ENCODE results near the gene NPAS2.

Gene NPAS2

DNA sequence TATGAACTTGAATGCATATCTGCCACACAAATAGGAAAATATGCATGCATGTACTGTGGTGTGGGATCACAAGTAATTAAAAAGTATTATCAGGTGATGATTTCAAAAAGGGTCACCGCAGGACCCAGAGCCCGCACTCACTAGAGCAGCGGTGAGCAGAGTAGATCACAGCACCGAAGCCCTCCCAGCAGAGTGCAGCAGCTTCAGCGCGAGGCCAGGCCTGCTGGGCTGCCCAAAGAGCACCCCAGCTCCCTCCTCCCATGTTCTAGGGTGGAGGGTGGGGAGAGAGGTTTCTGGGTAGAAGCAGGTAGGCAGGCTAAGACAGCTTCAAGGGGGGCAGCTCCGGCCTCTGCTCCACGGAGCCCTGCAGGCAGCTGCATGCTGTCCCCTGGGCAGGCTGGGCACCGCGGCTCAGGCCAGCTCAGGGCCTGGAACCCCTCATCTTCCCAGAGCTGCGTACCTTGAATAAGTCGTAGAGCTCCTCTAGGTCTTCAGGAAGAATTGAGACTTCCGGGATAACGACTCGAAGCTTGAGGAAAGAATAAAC is 207.1 kb downstream of the NPAS2 start:
- no peak for DNase-seq

DNA sequence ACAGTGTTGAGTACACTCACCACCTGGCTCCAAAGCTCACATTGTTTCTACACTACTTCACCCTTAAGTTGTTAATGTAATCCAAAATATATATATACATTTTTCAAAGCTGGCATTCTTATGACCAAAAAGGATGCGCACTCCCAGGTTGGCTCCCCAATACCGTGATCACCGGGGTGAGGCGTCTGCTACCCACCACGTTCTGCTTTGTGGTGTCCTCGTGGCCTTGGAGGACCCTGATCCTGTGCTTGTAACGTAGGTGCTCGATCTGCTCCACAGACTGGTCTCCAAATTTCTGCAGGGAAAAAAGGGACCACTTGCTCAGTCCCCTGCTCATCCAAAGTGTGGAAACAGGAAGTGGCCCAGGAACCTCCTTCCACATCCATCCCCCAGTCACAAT is 207.9 kb downstream of the NPAS2 start:
- DNase-seq: no peak

DNA sequence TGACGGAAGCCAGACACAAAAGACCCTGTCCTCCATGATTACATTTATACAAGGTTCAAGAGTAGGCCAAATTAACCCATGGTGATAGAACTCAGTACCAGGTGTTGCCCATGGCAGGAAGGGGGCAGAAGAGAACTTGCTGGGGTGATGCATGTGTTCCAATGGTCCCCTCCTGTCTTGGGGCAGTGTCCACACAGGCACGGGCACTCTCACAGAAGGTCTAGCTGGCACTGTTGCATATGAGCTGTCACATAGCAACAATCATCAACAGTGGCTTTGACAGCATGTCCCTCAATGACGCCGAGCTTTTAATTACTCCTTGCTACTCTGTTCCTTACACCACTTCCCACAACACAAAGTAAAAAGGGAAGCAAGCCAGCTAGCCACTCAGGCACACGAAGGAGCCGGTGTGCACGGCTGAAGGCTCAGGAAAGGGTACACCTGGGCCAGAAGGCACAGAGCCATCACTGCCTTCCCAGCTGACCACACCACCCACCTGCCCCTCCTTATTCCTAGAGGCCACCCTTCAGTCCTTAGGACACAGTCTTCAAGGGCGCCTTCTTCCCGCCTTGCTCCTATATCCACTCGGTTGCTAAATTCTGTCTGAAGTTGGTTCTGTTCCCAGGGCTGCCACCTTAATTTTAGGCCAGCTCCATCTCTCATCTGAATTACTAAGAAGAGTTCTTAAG is 211.1 kb downstream of the NPAS2 start:
- no peak for DNase-seq

DNA sequence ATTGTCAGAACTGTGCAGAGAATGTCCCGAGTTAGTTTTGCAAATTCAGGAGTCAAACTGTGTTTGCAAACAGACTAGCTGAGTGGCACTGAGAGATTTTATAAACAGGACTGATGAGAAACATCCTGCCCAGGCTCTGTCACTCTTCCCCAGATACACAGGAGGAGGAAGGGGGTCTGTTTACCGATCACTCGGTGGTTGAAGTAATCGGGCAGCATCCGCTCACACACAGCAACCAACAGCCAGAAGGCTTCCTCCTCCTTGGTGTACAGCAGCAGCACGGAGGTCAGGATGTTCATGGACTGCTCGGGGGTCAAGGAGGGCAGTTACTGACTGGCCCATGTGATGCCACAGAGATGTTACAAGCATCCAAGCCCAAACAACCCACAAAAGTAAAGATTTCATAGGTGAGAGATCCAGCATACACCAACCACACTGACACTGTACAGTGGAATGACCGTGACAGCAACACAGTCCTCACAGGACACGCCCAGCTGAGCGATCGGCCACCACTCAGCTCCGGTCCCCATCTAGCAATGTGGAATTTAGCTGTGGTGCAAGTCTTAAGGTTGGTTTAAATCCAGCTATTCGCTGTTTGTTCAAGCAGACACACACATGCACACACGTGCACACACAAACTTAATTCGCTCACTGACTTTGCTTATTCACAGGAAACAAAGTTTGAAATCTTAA is 212.3 kb downstream of the NPAS2 start:
- no peak for DNase-seq

DNA sequence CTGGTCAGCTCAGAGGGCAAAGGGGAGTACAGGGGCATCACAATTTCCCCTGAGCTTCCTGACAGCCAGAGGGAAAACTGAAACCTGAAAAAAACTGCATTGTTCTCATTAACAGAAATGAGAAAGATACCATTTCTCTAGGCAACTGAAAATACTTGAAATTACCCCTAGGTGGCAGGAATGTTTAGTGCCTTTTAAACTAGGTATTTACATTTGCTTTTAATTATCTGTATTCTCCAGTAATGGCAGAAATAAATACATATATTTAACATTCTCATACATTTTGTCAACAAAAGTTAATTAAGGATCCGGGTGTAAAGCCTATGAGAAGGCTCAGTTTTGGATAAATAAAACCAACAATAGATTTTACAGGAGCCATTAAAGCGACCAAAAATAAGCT is 216.6 kb downstream of the NPAS2 start:
- no peak for DNase-seq

DNA sequence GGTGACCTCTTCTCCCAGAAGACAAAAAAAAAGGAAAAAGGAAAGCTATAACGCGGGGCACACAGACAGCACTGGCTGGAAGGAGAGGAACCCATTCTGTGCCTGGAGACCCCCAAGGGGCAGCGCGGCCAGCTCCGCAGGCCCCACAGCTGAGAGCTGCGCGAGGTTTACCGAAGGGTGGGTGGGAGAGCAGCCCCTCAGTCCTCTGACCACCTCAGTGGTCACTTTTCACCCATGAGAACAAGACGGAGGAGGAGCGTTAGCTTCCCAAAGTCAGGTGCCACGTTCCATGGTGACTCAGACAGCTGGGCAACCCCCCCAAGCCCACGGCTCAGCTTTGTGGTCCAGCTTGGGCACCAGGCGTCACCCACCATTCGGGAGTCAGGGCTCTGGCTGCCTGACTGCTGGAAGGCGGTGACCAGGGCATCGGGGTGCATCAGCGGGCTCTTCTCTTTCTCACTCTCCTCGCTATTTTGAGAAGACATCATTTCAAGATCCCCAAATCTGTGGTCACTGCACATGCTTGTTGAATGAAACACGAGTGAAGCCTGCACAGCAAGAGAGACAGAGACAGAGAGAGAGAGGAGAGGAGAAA is 217.3 kb downstream of the NPAS2 start:
- no peak for DNase-seq

DNA sequence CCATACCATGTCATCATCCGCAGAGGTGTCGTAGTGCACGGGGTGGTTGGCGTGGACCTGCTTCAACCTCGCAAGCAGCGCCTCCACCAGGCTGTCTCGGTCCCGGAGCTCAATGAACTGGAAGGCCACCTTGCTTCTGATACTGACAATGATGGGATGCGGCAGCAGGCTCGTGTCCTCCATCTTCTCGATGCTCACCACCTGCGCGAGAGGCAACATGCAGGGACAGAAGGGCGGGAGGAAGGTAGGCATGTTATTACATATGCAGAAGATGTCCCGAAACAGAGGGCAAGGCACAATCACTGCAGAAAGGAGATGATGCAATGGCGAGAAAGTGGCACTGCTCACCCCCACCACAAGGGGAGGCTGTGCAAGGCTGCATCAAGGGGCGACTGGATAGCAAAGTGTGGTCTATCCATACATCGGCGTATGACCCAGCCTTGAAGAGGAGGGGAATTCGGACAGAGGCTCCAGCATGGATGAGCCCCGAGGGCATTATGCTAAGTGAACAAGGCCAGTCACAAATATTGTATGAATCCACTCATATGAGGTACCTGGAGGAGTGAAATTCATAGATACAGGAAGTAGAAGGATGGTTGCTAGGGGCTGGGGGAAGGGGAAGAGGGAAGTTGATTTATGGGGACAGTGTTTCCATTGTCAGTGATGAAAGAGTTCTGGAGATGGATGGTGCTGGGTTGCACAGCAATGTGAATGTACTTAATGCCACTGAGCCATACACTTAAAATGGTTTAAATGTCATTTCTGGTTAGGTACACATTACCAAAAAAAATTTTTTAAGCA is 218.7 kb downstream of the NPAS2 start:
- no peak for DNase-seq

DNA sequence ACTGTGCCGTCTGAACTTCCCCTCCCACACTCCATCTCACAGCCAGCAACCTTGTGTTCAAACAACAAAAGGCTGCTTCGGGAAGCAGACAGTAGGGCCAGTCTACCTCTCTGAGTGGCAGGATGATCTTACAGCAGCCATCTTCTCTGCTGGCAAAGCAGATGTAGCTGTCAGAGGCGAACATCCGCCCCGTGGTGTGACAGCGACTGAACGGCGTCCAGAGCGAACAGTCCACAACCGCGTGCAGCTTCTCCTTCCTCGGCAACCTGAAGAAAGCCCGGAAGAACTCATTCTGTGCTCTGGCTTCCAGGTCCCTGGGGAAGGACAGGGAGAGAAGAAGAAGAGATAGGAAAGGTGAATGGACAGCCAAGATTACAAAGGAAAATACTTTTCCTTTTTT is 220.1 kb downstream of the NPAS2 start:
- DNase-seq: no peak

DNA sequence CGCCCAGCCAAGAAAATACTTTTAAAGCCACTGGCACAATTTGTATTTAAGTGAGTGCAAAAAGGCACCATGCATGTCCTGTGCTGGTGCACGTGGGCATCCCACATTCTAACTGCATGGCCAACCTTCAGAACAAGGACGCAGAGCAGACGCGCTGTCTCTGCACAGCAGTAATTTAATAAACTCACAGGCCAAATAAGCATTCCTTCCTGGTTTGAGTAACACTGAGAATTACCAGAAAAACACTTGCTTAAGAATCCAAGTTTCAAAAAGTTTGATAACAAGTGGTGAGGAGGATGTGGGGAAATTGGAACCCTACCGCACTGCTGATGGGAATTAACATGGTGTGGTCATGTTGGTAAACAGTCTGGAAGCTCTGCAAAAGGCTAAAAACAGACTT is 220.8 kb downstream of the NPAS2 start:
- no peak for DNase-seq

DNA sequence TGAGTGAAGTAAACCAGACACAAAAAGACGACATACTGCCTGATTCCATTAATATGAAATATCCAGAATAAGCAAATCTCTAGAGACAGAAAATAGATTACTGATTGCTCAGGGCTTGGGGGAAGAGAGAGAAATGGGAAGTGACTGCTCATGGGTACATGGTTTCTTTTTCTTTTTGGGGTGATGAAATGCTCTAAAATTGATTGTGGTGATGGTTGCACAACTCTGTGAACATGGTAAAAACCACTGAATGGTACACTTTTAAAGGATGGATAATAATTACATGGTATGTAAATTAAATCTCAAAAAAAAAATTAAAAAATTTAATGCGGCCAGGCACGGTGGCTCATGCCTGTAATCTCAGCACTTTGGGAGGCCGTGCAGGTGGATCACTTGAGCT is 221.5 kb downstream of the NPAS2 start:
- no peak for DNase-seq

DNA sequence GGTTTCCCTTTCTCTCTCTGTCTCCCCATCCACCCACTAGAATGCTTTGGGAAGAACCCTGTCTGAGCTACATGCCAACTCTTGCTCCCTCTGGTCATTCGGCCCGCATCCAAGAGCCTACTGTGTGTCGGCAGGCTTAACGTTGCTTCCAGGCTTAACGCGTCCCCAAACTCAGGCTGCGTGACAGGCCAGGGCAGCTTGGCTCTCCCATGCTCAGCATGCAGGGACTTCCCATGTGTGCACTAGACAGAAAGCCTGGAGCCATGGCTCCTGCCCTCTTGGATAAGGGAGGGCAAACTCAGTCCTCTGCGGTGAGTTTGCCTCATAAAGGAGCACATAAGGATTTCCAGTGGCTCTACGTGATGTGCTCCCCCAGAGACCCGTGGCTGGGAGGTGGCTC is 225.4 kb downstream of the NPAS2 start:
- no peak for DNase-seq
